WTC11 (cell line): ENCODE measurements around the gene WBP1L. TPM values are rescaled to one million over a fixed set of nuclear protein-coding genes. Genes with fewer than 3 reads are reported as not detected.

ENCODE experiments used
- ATAC-seq: fragments of 200-7000 bp; cut with Tn5 transposase; 2 replicates; pipeline ENCODE4 v1.10.0; 2021; ENCODE audit warnings: mild to moderate bottlenecking, moderate library complexity
- CTCF ChIA-PET: fragments of 300-600 bp; sonication (Branson Sonifier 250); formaldehyde crosslinking; loops from one replicate; lab custom pipeline; 2021; ENCODE audit warnings: antibody characterized with exemption; lab: Charles Lee
- POLR2A ChIA-PET: fragments of 350-600 bp; sonication (Branson Sonifier 250); formaldehyde crosslinking; loops from one replicate; lab custom pipeline; 2021; ENCODE audit warnings: antibody characterized with exemption; lab: Charles Lee
- DNase-seq: peaks from one replicate; pipeline ENCODE4 v3.0.0; 2021; ENCODE audit warnings: low spot score
- H3K27ac Mint-ChIP-seq: 2 replicates; pipeline ENCODE4 v1.8.0; 2021; ENCODE audit warnings: mixed read lengths
- H3K27me3 Mint-ChIP-seq: 2 replicates; pipeline ENCODE4 v1.8.0; 2021; ENCODE audit warnings: low read depth, mild to moderate bottlenecking, moderate library complexity, mixed read lengths
- H3K36me3 Mint-ChIP-seq: 2 replicates; pipeline ENCODE4 v1.8.0; 2021; ENCODE audit warnings: mixed read lengths
- H3K4me1 Mint-ChIP-seq: 2 replicates; pipeline ENCODE4 v1.8.0; 2022; ENCODE audit warnings: mixed read lengths
- H3K4me3 Mint-ChIP-seq: 2 replicates; pipeline ENCODE4 v1.8.0; 2021; ENCODE audit warnings: mild to moderate bottlenecking, moderate library complexity, mixed read lengths
- H3K9me3 Mint-ChIP-seq: 2 replicates; pipeline ENCODE4 v1.8.0; 2021; ENCODE audit warnings: mixed read lengths
- FOXP1 ChIP-seq: sonication (generic); formaldehyde crosslinking; IDR thresholded peaks from 2 replicates; pipeline ENCODE4 v1.8.0; 2022; ENCODE audit warnings: missing genetic modification reagents, mild to moderate bottlenecking, moderate library complexity, borderline replicate concordance
- JAZF1 ChIP-seq: fragments of 250-450 bp; sonication (Bioruptor Pico); IDR thresholded peaks from 2 replicates; pipeline ENCODE4 v1.9.0; 2021; ENCODE audit warnings: moderate library complexity, mild to moderate bottlenecking, inconsistent platforms
- MYBL2 ChIP-seq: sonication (generic); formaldehyde crosslinking; IDR thresholded peaks from 2 replicates; pipeline ENCODE4 v1.8.1; 2023; ENCODE audit warnings: mild to moderate bottlenecking, moderate library complexity, missing genetic modification reagents
- ZNF219 ChIP-seq: sonication (generic); formaldehyde crosslinking; IDR thresholded peaks from 2 replicates; pipeline ENCODE4 v1.8.0; 2023; ENCODE audit warnings: missing genetic modification reagents, mild to moderate bottlenecking, borderline replicate concordance
- ZNF263 ChIP-seq: sonication (generic); formaldehyde crosslinking; IDR thresholded peaks from 2 replicates; pipeline ENCODE4 v1.8.1; 2022; ENCODE audit warnings: low read depth, mild to moderate bottlenecking, moderate library complexity, missing genetic modification reagents
- ZNF671 ChIP-seq: fragments of 250-450 bp; sonication (Bioruptor Pico); IDR thresholded peaks from 2 replicates; pipeline ENCODE4 v1.8.0; 2021; ENCODE audit warnings: mild to moderate bottlenecking
- total RNA-seq: library from RNA; stranded (reverse); gene quantifications from 3 replicates; pipeline ENCODE4 v1.2.3, GENCODE V29; 2021
- TF ChIP-seq, protein P1 (sequence below): sonication (generic); formaldehyde crosslinking; IDR thresholded peaks from 2 replicates; pipeline ENCODE4 v1.8.0; 2022; ENCODE audit warnings: mild to moderate bottlenecking, missing genetic modification reagents
- TF ChIP-seq, protein P2 (sequence below): sonication (generic); formaldehyde crosslinking; IDR thresholded peaks from 2 replicates; pipeline ENCODE4 v1.8.0; 2023; ENCODE audit warnings: missing genetic modification reagents
- TF ChIP-seq, protein P3 (sequence below): sonication (generic); formaldehyde crosslinking; IDR thresholded peaks from 2 replicates; pipeline ENCODE4 v1.8.0; 2023; ENCODE audit warnings: missing genetic modification reagents, mild to moderate bottlenecking, borderline replicate concordance
- TF ChIP-seq, protein P4 (sequence below): fragments of 250-450 bp; sonication (Bioruptor Pico); IDR thresholded peaks from 2 replicates; pipeline ENCODE4 v1.9.0; 2021; ENCODE audit warnings: mild to moderate bottlenecking, borderline replicate concordance
- TF ChIP-seq, protein P5 (sequence below): sonication (generic); formaldehyde crosslinking; IDR thresholded peaks from 2 replicates; pipeline ENCODE4 v1.8.1; 2023; ENCODE audit warnings: mild to moderate bottlenecking, missing genetic modification reagents, borderline replicate concordance

WBP1L gene
- total RNA-seq, 1 experiment from 2014 or later, result 26.8 TPM

DNA sequence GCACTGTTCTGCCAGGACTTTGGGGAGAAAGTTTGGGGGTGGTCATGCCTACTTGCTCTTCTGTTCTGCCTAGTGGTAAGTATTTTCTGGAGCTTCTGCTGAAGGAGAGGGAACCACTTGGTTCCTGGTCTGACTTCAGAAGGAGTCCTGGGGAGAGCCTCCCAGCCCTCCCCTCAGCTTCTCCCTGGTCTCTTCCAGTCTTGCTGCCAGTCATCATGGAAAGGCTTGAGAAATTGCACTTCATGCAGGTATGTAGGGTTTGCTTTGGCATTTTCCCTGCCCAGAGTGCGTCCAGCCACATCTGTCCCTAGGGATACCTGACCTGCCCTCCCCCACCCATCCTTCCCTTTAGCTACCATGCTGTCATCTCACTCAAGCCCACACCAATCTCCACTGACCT, 11.1 kb upstream of the WBP1L start:
- H3K27ac Mint-ChIP-seq, result no peak overlapping the region
- CTCF ChIA-PET, result no interaction called here
- ATAC-seq (no peak), DNase-seq (no peak)
- TF ChIP-seq FOXP1 (CRISPR knock-in tag) (no peak), ZNF219 (no peak), MYBL2 (no peak), ZNF671 (CRISPR knock-in tag) (no peak)
- TF ChIP-seq, protein P1, sequence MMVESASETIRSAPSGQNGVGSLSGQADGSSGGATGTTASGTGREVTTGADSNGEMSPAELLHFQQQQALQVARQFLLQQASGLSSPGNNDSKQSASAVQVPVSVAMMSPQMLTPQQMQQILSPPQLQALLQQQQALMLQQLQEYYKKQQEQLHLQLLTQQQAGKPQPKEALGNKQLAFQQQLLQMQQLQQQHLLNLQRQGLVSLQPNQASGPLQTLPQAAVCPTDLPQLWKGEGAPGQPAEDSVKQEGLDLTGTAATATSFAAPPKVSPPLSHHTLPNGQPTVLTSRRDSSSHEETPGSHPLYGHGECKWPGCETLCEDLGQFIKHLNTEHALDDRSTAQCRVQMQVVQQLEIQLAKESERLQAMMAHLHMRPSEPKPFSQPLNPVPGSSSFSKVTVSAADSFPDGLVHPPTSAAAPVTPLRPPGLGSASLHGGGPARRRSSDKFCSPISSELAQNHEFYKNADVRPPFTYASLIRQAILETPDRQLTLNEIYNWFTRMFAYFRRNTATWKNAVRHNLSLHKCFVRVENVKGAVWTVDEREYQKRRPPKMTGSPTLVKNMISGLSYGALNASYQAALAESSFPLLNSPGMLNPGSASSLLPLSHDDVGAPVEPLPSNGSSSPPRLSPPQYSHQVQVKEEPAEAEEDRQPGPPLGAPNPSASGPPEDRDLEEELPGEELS (CRISPR knock-in tag), result no peak
- TF ChIP-seq, protein P2, sequence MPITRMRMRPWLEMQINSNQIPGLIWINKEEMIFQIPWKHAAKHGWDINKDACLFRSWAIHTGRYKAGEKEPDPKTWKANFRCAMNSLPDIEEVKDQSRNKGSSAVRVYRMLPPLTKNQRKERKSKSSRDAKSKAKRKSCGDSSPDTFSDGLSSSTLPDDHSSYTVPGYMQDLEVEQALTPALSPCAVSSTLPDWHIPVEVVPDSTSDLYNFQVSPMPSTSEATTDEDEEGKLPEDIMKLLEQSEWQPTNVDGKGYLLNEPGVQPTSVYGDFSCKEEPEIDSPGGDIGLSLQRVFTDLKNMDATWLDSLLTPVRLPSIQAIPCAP (CRISPR knock-in tag), result no peak
- TF ChIP-seq, protein P3, sequence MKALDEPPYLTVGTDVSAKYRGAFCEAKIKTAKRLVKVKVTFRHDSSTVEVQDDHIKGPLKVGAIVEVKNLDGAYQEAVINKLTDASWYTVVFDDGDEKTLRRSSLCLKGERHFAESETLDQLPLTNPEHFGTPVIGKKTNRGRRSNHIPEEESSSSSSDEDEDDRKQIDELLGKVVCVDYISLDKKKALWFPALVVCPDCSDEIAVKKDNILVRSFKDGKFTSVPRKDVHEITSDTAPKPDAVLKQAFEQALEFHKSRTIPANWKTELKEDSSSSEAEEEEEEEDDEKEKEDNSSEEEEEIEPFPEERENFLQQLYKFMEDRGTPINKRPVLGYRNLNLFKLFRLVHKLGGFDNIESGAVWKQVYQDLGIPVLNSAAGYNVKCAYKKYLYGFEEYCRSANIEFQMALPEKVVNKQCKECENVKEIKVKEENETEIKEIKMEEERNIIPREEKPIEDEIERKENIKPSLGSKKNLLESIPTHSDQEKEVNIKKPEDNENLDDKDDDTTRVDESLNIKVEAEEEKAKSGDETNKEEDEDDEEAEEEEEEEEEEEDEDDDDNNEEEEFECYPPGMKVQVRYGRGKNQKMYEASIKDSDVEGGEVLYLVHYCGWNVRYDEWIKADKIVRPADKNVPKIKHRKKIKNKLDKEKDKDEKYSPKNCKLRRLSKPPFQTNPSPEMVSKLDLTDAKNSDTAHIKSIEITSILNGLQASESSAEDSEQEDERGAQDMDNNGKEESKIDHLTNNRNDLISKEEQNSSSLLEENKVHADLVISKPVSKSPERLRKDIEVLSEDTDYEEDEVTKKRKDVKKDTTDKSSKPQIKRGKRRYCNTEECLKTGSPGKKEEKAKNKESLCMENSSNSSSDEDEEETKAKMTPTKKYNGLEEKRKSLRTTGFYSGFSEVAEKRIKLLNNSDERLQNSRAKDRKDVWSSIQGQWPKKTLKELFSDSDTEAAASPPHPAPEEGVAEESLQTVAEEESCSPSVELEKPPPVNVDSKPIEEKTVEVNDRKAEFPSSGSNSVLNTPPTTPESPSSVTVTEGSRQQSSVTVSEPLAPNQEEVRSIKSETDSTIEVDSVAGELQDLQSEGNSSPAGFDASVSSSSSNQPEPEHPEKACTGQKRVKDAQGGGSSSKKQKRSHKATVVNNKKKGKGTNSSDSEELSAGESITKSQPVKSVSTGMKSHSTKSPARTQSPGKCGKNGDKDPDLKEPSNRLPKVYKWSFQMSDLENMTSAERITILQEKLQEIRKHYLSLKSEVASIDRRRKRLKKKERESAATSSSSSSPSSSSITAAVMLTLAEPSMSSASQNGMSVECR (CRISPR knock-in tag), result no peak
- TF ChIP-seq, protein P4, sequence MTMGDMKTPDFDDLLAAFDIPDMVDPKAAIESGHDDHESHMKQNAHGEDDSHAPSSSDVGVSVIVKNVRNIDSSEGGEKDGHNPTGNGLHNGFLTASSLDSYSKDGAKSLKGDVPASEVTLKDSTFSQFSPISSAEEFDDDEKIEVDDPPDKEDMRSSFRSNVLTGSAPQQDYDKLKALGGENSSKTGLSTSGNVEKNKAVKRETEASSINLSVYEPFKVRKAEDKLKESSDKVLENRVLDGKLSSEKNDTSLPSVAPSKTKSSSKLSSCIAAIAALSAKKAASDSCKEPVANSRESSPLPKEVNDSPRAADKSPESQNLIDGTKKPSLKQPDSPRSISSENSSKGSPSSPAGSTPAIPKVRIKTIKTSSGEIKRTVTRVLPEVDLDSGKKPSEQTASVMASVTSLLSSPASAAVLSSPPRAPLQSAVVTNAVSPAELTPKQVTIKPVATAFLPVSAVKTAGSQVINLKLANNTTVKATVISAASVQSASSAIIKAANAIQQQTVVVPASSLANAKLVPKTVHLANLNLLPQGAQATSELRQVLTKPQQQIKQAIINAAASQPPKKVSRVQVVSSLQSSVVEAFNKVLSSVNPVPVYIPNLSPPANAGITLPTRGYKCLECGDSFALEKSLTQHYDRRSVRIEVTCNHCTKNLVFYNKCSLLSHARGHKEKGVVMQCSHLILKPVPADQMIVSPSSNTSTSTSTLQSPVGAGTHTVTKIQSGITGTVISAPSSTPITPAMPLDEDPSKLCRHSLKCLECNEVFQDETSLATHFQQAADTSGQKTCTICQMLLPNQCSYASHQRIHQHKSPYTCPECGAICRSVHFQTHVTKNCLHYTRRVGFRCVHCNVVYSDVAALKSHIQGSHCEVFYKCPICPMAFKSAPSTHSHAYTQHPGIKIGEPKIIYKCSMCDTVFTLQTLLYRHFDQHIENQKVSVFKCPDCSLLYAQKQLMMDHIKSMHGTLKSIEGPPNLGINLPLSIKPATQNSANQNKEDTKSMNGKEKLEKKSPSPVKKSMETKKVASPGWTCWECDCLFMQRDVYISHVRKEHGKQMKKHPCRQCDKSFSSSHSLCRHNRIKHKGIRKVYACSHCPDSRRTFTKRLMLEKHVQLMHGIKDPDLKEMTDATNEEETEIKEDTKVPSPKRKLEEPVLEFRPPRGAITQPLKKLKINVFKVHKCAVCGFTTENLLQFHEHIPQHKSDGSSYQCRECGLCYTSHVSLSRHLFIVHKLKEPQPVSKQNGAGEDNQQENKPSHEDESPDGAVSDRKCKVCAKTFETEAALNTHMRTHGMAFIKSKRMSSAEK (CRISPR knock-in tag), result no peak
- peaks cover 52% of the 10 kb centered on the region for H3K36me3 Mint-ChIP-seq
- peaks cover 15% of the 10 kb centered on the region for H3K4me1 Mint-ChIP-seq
- no peaks in the 10 kb centered on the region for H3K27me3 Mint-ChIP-seq
- no peaks in the 10 kb centered on the region for H3K9me3 Mint-ChIP-seq
- H3K4me3 Mint-ChIP-seq, result no peak overlapping the region
- POLR2A ChIA-PET, result no interaction called here

DNA sequence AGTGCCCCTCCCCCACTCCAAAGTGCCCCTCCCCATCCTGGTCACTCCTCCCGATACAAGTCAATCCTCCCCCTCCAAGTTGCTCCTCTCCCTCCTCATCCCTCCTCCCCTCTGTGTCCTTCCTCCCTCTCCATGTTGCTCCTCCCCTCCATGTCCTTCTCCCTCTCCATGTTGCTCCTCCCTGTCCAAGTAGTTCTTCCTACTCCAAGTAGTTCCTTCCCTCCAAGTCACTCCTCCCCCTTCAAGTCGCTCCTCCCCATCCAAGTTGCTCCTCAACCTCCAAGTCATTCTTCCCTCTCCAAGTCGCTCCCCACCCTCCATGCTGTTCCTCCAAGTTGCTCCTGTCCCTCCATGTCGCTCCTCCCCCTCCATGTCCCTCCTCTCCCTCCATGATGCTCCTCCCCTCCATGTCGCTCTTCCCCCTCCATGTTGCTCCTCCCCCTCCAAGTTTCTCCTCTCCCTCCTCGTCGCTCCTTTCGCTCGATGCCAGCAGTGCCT, 8.6 kb upstream of the WBP1L start:
- CTCF ChIA-PET, result interaction anchor here (0.6 kb wide), 1 partner anchor 166 kb away, joined by 4 read pairs; no protein-coding TSS in a partner anchor
- ATAC-seq, result peak; percentile 89
- H3K9me3 Mint-ChIP-seq, result no peaks in the 10 kb centered on the region
- peak; percentile 45 for DNase-seq
- TF ChIP-seq, protein P2 (CRISPR knock-in tag), result no peak
- TF ChIP-seq JAZF1 (CRISPR knock-in tag) (no peak), ZNF263 (CRISPR knock-in tag) (peak; percentile 94)
- TF ChIP-seq, protein P5, sequence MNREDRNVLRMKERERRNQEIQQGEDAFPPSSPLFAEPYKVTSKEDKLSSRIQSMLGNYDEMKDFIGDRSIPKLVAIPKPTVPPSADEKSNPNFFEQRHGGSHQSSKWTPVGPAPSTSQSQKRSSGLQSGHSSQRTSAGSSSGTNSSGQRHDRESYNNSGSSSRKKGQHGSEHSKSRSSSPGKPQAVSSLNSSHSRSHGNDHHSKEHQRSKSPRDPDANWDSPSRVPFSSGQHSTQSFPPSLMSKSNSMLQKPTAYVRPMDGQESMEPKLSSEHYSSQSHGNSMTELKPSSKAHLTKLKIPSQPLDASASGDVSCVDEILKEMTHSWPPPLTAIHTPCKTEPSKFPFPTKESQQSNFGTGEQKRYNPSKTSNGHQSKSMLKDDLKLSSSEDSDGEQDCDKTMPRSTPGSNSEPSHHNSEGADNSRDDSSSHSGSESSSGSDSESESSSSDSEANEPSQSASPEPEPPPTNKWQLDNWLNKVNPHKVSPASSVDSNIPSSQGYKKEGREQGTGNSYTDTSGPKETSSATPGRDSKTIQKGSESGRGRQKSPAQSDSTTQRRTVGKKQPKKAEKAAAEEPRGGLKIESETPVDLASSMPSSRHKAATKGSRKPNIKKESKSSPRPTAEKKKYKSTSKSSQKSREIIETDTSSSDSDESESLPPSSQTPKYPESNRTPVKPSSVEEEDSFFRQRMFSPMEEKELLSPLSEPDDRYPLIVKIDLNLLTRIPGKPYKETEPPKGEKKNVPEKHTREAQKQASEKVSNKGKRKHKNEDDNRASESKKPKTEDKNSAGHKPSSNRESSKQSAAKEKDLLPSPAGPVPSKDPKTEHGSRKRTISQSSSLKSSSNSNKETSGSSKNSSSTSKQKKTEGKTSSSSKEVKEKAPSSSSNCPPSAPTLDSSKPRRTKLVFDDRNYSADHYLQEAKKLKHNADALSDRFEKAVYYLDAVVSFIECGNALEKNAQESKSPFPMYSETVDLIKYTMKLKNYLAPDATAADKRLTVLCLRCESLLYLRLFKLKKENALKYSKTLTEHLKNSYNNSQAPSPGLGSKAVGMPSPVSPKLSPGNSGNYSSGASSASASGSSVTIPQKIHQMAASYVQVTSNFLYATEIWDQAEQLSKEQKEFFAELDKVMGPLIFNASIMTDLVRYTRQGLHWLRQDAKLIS (CRISPR knock-in tag), result no peak
- POLR2A ChIA-PET, result no interaction called here
- no peak overlapping the region for H3K4me3 Mint-ChIP-seq
- peaks cover 28% of the 10 kb centered on the region for H3K4me1 Mint-ChIP-seq
- no peaks in the 10 kb centered on the region for H3K27me3 Mint-ChIP-seq
- H3K36me3 Mint-ChIP-seq, result peaks cover 47% of the 10 kb centered on the region
- peak overlapping the region; percentile 87 for H3K27ac Mint-ChIP-seq
